Loucy (cell line): Measurements from ENCODE around the gene MAX.

Experiments
- H2AFZ ChIP-seq: fragments of 200-600 bp; sonication (generic); 2 replicates; pipeline ENCODE4 v1.6.0; 2016; ENCODE audit warnings: antibody characterized with exemption, mild to moderate bottlenecking, low read length, moderate library complexity
- H3F3A ChIP-seq: fragments of 200-600 bp; 2 replicates; pipeline ENCODE4 v1.6.0; 2016; ENCODE audit warnings: antibody characterized with exemption, low read depth, mild to moderate bottlenecking
- H3K27me3 ChIP-seq: fragments of 200-600 bp; sonication (generic); 2 replicates; pipeline ENCODE4 v1.6.1; 2014; ENCODE audit warnings: low read length, mild to moderate bottlenecking; ENCODE audit not compliant: insufficient read depth, poor library complexity, severe bottlenecking
- H3K36me3 ChIP-seq: fragments of 200-600 bp; sonication (generic); 2 replicates; pipeline ENCODE4 v1.6.1; 2016; ENCODE audit warnings: low read length; ENCODE audit not compliant: insufficient read depth
- H3K4me1 ChIP-seq: fragments of 200-600 bp; sonication (generic); 2 replicates; pipeline ENCODE4 v1.5.1; 2014; ENCODE audit warnings: low read length, mild to moderate bottlenecking; ENCODE audit not compliant: insufficient read depth, poor library complexity, severe bottlenecking
- H3K4me2 ChIP-seq: fragments of 200-600 bp; sonication (generic); 2 replicates; pipeline ENCODE4 v1.6.0; 2014; ENCODE audit warnings: antibody characterized with exemption, low read length, low read depth, mild to moderate bottlenecking; ENCODE audit not compliant: poor library complexity, severe bottlenecking
- H3K4me3 ChIP-seq: fragments of 200-600 bp; sonication (generic); 2 replicates; pipeline ENCODE4 v1.5.1; 2014; ENCODE audit warnings: low read length, mild to moderate bottlenecking, mixed read lengths; ENCODE audit not compliant: poor library complexity, severe bottlenecking
- H3K79me2 ChIP-seq: fragments of 200-600 bp; sonication (generic); 2 replicates; pipeline ENCODE4 v1.6.1; 2014; ENCODE audit warnings: low read length; ENCODE audit not compliant: insufficient read depth
- H3K9ac ChIP-seq: fragments of 200-600 bp; sonication (generic); 2 replicates; pipeline ENCODE4 v1.6.0; 2014; ENCODE audit warnings: mild to moderate bottlenecking, low read depth, low read length, moderate library complexity; ENCODE audit not compliant: poor library complexity, severe bottlenecking
- H3K9me2 ChIP-seq: fragments of 200-600 bp; sonication (generic); replicated peaks from 2 replicates; pipeline ENCODE4 v1.6.1; 2016; ENCODE audit warnings: low read depth, low read length, mixed read lengths
- H3K9me3 ChIP-seq: fragments of 200-600 bp; sonication (generic); 2 replicates; pipeline ENCODE4 v1.6.1; 2014; ENCODE audit warnings: mild to moderate bottlenecking, antibody characterized with exemption, low read length, low read depth; ENCODE audit not compliant: insufficient read depth
- H4K20me1 ChIP-seq: fragments of 200-600 bp; sonication (generic); 2 replicates; pipeline ENCODE4 v1.6.0; 2014; ENCODE audit warnings: antibody characterized with exemption, low read length, mild to moderate bottlenecking; ENCODE audit not compliant: insufficient read depth, poor library complexity, severe bottlenecking
- EZH2phosphoT487 ChIP-seq: fragments of 200-600 bp; IDR thresholded peaks from 2 replicates; pipeline ENCODE4 v1.6.1; 2018; ENCODE audit warnings: antibody characterized with exemption, mild to moderate bottlenecking, moderate library complexity, borderline replicate concordance
- TF ChIP-seq, protein P1 (sequence below): fragments of 200-600 bp; sonication (generic); conservative IDR thresholded peaks from 2 replicates; pipeline ENCODE4 v1.5.1; 2014; ENCODE audit warnings: mild to moderate bottlenecking, antibody characterized with exemption, low read length

Gene MAX, protein sequence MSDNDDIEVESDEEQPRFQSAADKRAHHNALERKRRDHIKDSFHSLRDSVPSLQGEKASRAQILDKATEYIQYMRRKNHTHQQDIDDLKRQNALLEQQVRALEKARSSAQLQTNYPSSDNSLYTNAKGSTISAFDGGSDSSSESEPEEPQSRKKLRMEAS

DNA sequence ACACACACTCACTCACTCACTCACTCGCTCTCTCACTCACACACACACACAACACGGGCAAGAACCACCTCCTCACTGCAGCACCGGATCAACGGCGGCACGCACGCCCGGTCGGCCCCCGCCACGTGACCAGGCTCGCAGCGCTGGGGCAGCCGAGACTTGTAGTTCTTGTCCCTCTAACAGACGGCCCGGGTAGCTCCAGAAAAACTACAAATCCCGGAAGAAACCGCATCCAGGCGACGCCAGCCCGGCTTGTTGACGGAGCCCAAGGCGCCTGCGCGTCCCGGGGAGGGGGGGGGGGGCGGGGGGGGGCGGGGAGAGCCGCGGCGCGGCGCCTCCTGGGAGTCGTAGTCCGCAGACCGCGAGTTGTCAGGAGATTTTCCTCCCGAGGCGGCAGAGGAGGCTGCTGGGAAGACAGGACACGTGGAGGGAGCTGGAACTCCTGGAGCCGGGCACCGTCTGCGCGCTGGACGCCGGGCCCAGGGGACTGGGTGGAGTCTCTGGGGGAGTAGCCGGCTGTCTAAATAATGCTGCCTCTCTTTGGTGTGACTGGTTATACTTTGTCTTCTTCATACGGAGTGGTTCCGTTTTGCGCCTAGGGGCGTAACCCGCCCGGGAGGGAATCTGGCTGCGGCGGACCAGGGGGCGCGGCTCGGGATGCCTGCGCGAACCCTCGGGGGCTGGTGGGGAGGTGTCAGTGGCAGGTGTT lies at the start of gene MAX:
Gene MAX (minus strand): TSS at position 77 of the 709 bp plus-strand sequence. CDS start 178 bp downstream, outside the sequence.
- Histone ChIP-seq H3K27me3 (no peaks in the 10 kb centered on the region), H3K4me2 (peak within 1 kb of the TSS; percentile 81), H3K79me2 (peaks cover 37% of the 10 kb centered on the region), H3K4me3 (peak within 1 kb of the TSS; percentile 88), H3K9me3 (no peaks in the 10 kb centered on the region), H4K20me1 (peaks cover 40% of the 10 kb centered on the region), H3K9me2 (no peaks in the 10 kb centered on the region), H3F3A (no peaks in the 10 kb centered on the region; the same call in 1 of the 2 replicates), H2AFZ (peak within 1 kb of the TSS; percentile 91), H3K9ac (peak within 1 kb of the TSS; percentile 86), H3K4me1 (peaks cover 49% of the 10 kb centered on the region), H3K36me3 (no peaks in the 10 kb centered on the region)
- TF ChIP-seq EZH2phosphoT487, result no peak
- TF ChIP-seq, protein P1, sequence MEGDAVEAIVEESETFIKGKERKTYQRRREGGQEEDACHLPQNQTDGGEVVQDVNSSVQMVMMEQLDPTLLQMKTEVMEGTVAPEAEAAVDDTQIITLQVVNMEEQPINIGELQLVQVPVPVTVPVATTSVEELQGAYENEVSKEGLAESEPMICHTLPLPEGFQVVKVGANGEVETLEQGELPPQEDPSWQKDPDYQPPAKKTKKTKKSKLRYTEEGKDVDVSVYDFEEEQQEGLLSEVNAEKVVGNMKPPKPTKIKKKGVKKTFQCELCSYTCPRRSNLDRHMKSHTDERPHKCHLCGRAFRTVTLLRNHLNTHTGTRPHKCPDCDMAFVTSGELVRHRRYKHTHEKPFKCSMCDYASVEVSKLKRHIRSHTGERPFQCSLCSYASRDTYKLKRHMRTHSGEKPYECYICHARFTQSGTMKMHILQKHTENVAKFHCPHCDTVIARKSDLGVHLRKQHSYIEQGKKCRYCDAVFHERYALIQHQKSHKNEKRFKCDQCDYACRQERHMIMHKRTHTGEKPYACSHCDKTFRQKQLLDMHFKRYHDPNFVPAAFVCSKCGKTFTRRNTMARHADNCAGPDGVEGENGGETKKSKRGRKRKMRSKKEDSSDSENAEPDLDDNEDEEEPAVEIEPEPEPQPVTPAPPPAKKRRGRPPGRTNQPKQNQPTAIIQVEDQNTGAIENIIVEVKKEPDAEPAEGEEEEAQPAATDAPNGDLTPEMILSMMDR, result no peak

DNA sequence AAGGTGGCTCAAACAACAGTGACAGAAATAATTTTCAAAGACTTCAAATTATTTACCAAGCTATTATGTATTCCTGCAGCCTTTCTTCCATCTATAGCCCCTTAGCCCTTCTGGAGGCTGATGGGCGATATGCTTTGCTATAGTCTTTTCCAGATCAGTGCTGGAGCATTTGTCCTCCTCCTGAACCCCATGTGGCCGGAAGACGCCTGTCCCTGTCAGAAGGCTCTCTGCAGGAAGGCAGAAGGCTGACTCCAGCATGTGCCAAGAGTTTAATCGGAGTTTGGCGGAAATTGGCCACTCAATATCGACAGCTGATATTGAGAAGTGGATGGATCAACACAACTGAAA lies 49.3 kb upstream of the MAX start:
- no peak overlapping the region for H2AFZ ChIP-seq
- H3K4me2 ChIP-seq, result no peak overlapping the region

DNA sequence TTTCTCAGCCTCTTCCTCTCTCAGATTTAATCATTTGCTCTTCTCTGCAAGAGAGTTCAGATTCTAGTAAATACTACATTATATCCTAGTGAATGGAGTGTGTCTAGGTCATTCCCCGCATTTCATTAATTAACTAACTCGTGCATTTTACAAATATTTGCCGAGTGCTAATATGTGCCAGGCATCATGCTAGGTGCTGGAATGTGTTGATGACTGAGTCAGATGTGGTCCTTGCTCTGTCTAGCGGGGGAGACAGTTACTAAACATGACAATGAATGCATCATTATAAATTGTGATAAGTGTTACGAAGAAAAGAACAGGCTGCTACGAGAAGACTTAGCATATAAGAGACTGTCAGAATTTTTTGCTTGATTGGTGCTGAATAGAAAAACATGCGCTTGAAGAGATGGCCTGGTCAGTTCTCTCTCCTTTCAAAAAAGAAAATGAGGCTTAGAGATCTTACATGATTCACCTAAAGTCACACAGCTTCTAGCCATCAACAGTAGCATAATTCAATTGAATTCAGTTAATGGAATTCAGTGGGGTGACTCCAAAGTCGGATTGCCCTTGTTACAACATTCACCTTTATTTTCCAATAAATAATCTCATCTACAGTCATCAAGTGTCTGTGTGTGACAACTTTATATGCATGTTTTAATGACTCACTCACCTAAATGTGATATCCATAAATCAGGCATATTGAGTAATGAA lies 48.7 kb upstream of the MAX start:
- Histone ChIP-seq H3K27me3 (no peaks in the 10 kb centered on the region), H3K4me2 (no peak overlapping the region)

More for the DNA sequence above, 49.3 kb upstream of the MAX start:
- Histone ChIP-seq H3K36me3 (no peaks in the 10 kb centered on the region), H3F3A (no peaks in the 10 kb centered on the region), H3K4me3 (no peak overlapping the region), H3K9me2 (no peaks in the 10 kb centered on the region), H4K20me1 (no peaks in the 10 kb centered on the region), H3K9ac (no peak overlapping the region), H3K4me1 (no peaks in the 10 kb centered on the region), H3K9me3 (no peaks in the 10 kb centered on the region), H3K27me3 (no peaks in the 10 kb centered on the region), H3K79me2 (no peaks in the 10 kb centered on the region)
- TF ChIP-seq, protein P1, result no peak
- no peak for TF ChIP-seq EZH2phosphoT487

More for the DNA sequence above, 48.7 kb upstream of the MAX start:
- Histone ChIP-seq H3K79me2 (no peaks in the 10 kb centered on the region), H3K4me3 (no peak overlapping the region), H4K20me1 (no peaks in the 10 kb centered on the region), H3K9me2 (no peaks in the 10 kb centered on the region), H2AFZ (no peak overlapping the region), H3K9me3 (no peaks in the 10 kb centered on the region), H3K9ac (no peak overlapping the region), H3F3A (no peaks in the 10 kb centered on the region), H3K36me3 (no peaks in the 10 kb centered on the region), H3K4me1 (no peaks in the 10 kb centered on the region)
- TF ChIP-seq, protein P1, result no peak
- no peak for TF ChIP-seq EZH2phosphoT487
